GM12875 (cell line): Measurements from ENCODE around the gene CENPS.
A peak's percentile ranks its signal among the peaks of the same experiment; 100 is the strongest.
"Not testable (repeated sequence)": the region's sequence is repeated elsewhere in the genome, so short reads cannot be mapped to it uniquely, and the experiment has no call there.

Experiments used
- H3K4me3 ChIP-seq: one replicate; pipeline ENCODE4 v1.5.1; 2011; ENCODE audit warnings: low read depth, low read length, control low read depth
- CTCF ChIP-seq: IDR thresholded peaks from 2 replicates; pipeline ENCODE4 v1.5.1; 2011; ENCODE audit warnings: low read depth, mild to moderate bottlenecking, control low read depth, inconsistent platforms, low read length, moderate library complexity, borderline replicate concordance; ENCODE audit not compliant: insufficient read depth

CENPS gene

GRCh38 chr1:10471411-10472219 lies 41.4 kb downstream of the CENPS start:
- TF ChIP-seq CTCF: no peak
- H3K4me3 ChIP-seq: peak overlapping the region; percentile 59

- no peak for TF ChIP-seq CTCF
- peak within 1 kb of the TSS; percentile 59 for H3K4me3 ChIP-seq
Measured at GRCh38 chr1:10472220-10473144, 42.2 kb downstream of the CENPS start, which contains the start of gene DFFA. TSS of gene DFFA (minus strand) at chr1:10472529. CDS start at chr1:10472458, 71 bp downstream.

- no peak overlapping the region for H3K4me3 ChIP-seq
- TF ChIP-seq CTCF: no peak
Measured at GRCh38 chr1:10473145-10473765, 43.0 kb downstream of the CENPS start.

GRCh38 chr1:10474309-10474612 lies 44.0 kb downstream of the CENPS start:
- H3K4me3 ChIP-seq: not testable (repeated sequence)

GRCh38 chr1:10474613-10475507 lies 44.6 kb downstream of the CENPS start, which contains the start of gene PEX14:
TSS of gene PEX14 (plus strand) at chr1:10474950. CDS start at chr1:10474967, 17 bp downstream.
- H3K4me3 ChIP-seq: peak within 1 kb of the TSS; percentile 77
- TF ChIP-seq CTCF: no peak

GRCh38 chr1:10475510-10475909 lies 45.3 kb downstream of the CENPS start:
- TF ChIP-seq CTCF: no peak
- H3K4me3 ChIP-seq: peak overlapping the region; percentile 77
